Testis (tissue), 2 donors: ENCODE data around the gene UMOD.

Experiments
- POLR2A ChIP-seq: fragments of 450-650 bp; IDR thresholded peaks from one replicate; pipeline ENCODE4 v1.6.1; 2017; ENCODE audit warnings: antibody characterized with exemption, mild to moderate bottlenecking, moderate library complexity
- TF ChIP-seq, protein P1 (sequence below), 3 experiments: fragments of 450-650 bp in 2 of 3; fragments of 200-600 bp in 1 of 3; sonication (generic) in 1 of 3; IDR thresholded peaks; one replicate each; pipeline ENCODE4 v1.5.1; 2016 to 2019; ENCODE audit warnings: antibody characterized with exemption in 3 of 3, mild to moderate bottlenecking in 2 of 3, moderate library complexity in 1 of 3

DNA sequence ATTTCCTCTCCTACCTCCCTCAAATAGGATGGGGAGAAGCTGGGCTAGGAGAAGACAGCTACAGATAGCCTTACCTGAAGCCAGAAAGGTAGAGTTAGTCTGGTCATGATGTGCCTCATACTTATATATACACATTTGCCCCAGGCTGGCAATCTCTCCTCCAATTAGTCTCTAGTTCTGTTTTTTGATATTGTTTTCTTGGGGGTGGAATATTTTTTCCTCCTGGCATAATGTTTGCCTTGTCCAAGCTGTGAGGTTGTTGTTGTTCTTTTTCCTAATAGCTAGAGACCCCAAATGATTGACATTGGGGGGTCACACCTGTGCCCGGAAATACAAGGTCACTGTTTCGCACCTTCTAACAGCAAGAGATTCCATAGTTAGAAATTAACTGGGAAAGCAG lies at the start of gene UMOD:
- no peak for TF ChIP-seq POLR2A
- TF ChIP-seq, protein P1, sequence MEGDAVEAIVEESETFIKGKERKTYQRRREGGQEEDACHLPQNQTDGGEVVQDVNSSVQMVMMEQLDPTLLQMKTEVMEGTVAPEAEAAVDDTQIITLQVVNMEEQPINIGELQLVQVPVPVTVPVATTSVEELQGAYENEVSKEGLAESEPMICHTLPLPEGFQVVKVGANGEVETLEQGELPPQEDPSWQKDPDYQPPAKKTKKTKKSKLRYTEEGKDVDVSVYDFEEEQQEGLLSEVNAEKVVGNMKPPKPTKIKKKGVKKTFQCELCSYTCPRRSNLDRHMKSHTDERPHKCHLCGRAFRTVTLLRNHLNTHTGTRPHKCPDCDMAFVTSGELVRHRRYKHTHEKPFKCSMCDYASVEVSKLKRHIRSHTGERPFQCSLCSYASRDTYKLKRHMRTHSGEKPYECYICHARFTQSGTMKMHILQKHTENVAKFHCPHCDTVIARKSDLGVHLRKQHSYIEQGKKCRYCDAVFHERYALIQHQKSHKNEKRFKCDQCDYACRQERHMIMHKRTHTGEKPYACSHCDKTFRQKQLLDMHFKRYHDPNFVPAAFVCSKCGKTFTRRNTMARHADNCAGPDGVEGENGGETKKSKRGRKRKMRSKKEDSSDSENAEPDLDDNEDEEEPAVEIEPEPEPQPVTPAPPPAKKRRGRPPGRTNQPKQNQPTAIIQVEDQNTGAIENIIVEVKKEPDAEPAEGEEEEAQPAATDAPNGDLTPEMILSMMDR (IDR thresholded peaks at IDR 0.05) = no peak
